SK-N-SH treated with all-trans-retinoic acid at 6 μM for 48 hours (cell line): ENCODE results near the gene SIAH2.

Experiments
- ARNTL ChIP-seq: fragments of 450-650 bp; formaldehyde crosslinking; IDR thresholded peaks from 2 replicates; pipeline ENCODE4 v1.5.0; 2020; ENCODE audit warnings: low read depth, mild to moderate bottlenecking, moderate library complexity, borderline replicate concordance
- BACH2 ChIP-seq: fragments of 250-450 bp; sonication (Bioruptor Pico); IDR thresholded peaks from 2 replicates; pipeline ENCODE4 v1.9.0; 2021; ENCODE audit warnings: mild to moderate bottlenecking, borderline replicate concordance
- CREB5 ChIP-seq: fragments of 250-450 bp; sonication (Bioruptor Pico); IDR thresholded peaks from 2 replicates; pipeline ENCODE4 v1.5.1; 2020; ENCODE audit warnings: low read depth, mild to moderate bottlenecking, moderate library complexity
- CSDC2 ChIP-seq: fragments of 250-450 bp; sonication (Bioruptor Pico); IDR thresholded peaks from 2 replicates; pipeline ENCODE4 v1.5.0; 2020; ENCODE audit warnings: mild to moderate bottlenecking, moderate library complexity
- ESRRG ChIP-seq: fragments of 250-450 bp; sonication (Bioruptor Pico); IDR thresholded peaks from 2 replicates; pipeline ENCODE4 v1.6.1; 2021; ENCODE audit warnings: mild to moderate bottlenecking
- ISL1 ChIP-seq: fragments of 250-450 bp; sonication (Bioruptor Pico); IDR thresholded peaks from 2 replicates; pipeline ENCODE4 v2.1.2; 2022; ENCODE audit warnings: mild to moderate bottlenecking, moderate library complexity
- OSR1 ChIP-seq: fragments of 250-450 bp; sonication (Bioruptor Pico); IDR thresholded peaks from 2 replicates; pipeline ENCODE4 v1.8.0; 2022; ENCODE audit warnings: moderate library complexity, mild to moderate bottlenecking, inconsistent platforms
- POU6F1 ChIP-seq: fragments of 250-450 bp; sonication (Bioruptor Pico); IDR thresholded peaks from 2 replicates; pipeline ENCODE4 v1.8.0; 2021; ENCODE audit warnings: low read depth, mild to moderate bottlenecking, moderate library complexity, borderline replicate concordance
- RARB ChIP-seq: fragments of 250-450 bp; sonication (Bioruptor Pico); IDR thresholded peaks from 2 replicates; pipeline ENCODE4 v1.8.0; 2021; ENCODE audit warnings: mild to moderate bottlenecking, moderate library complexity
- SNAI2 ChIP-seq: fragments of 250-450 bp; sonication (Bioruptor Pico); IDR thresholded peaks from 2 replicates; pipeline ENCODE4 v1.5.0; 2020; ENCODE audit warnings: mild to moderate bottlenecking, moderate library complexity
- ZFP3 ChIP-seq: fragments of 250-450 bp; sonication (Bioruptor Pico); IDR thresholded peaks from 2 replicates; pipeline ENCODE4 v1.5.0; 2020; ENCODE audit warnings: mild to moderate bottlenecking, moderate library complexity
- ZFP30 ChIP-seq: fragments of 450-650 bp; formaldehyde crosslinking; IDR thresholded peaks from 2 replicates; pipeline ENCODE4 v1.5.0; 2022; ENCODE audit warnings: mild to moderate bottlenecking, moderate library complexity
- ZNF565 ChIP-seq: fragments of 450-650 bp; formaldehyde crosslinking; conservative IDR thresholded peaks from 2 replicates; pipeline ENCODE4 v1.5.0; 2020; ENCODE audit warnings: low read depth, mild to moderate bottlenecking, moderate library complexity
- TF ChIP-seq, protein P1 (sequence below): fragments of 250-450 bp; sonication (Bioruptor Pico); IDR thresholded peaks from 2 replicates; pipeline ENCODE4 v1.5.1; 2021; ENCODE audit warnings: mild to moderate bottlenecking, moderate library complexity

DNA sequence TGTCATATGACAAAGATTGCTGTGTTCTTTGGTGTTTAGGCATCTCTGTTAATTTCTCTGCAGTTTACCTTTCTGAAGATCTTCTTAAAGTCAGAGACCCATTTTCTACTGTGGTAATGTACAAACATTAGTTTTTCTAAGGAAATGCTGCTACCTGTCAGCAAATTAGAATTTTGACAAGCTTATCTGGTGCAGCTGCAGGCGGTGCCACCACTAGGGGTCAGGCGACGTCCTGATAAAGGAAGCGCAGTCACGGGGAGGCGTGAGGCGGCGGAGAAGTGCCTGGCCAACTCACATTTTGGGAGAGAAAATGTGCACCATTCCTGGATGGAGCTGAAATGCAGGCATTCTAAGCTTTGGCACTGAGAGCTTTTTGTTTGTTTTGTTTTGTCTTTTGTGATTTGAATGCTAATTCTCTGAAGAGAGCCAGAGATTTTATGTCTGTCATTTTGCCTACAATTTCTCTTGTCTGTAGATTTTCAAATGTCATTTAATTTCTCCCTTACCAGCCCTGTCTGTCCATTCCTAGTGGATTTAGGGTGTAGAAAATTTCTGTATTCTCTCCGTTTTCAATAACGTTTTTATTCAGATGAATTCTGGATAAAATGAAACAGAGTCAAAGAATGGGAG lies 24.9 kb upstream of the SIAH2 start:
- TF ChIP-seq, protein P1, sequence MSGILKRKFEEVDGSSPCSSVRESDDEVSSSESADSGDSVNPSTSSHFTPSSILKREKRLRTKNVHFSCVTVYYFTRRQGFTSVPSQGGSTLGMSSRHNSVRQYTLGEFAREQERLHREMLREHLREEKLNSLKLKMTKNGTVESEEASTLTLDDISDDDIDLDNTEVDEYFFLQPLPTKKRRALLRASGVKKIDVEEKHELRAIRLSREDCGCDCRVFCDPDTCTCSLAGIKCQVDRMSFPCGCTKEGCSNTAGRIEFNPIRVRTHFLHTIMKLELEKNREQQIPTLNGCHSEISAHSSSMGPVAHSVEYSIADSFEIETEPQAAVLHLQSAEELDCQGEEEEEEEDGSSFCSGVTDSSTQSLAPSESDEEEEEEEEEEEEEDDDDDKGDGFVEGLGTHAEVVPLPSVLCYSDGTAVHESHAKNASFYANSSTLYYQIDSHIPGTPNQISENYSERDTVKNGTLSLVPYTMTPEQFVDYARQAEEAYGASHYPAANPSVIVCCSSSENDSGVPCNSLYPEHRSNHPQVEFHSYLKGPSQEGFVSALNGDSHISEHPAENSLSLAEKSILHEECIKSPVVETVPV (CRISPR knock-in tag): no peak
- TF ChIP-seq CREB5 (no peak), CSDC2 (CRISPR knock-in tag) (no peak), ZFP3 (CRISPR knock-in tag) (no peak), ESRRG (CRISPR knock-in tag) (no peak), ZFP30 (CRISPR knock-in tag) (no peak), BACH2 (CRISPR knock-in tag) (no peak), ZNF565 (no peak), ARNTL (CRISPR knock-in tag) (no peak), RARB (no peak), SNAI2 (CRISPR knock-in tag) (no peak), ISL1 (CRISPR knock-in tag) (no peak), OSR1 (CRISPR knock-in tag) (no peak), POU6F1 (CRISPR knock-in tag) (no peak)
